ENCODE data around the gene MBNL1.

DNA sequence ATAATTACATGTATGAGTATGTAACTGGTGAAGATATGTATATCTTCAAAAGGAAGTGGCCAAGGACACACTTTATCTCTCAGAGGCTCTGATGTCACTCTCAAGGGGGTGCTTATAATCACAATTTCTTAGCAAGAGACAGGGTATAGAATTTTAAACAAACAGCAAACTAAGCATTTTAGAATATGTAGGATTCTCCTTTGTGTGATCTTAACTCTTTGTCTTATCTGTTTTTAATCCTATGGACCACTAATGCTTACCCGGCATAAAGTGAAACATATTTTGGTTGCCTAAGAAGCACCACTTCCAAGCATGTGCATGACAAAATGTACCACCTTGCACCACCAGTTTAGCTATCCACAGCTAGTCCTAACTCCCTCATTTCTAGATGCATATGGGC lies 8.2 kb upstream of the MBNL1 start:
- TF ChIP-seq CTCF (optimal IDR thresholded peaks at IDR 0.05 in 1 of 3, IDR thresholded peaks at IDR 0.05 in 1 of 3, conservative IDR thresholded peaks at IDR 0.05 in 1 of 3; ENCODE audit: extremely low read depth in 1 of 3, insufficient read depth in 2 of 3, low read length in 3 of 3), result no peak
- TF ChIP-seq EZH2 (IDR thresholded peaks at IDR 0.05; ENCODE audit: low read length), result no peak
